ENCODE data around the gene CRHR1.

- TF ChIP-seq EP300 (IDR thresholded peaks at IDR 0.05; ENCODE audit: borderline replicate concordance in 1 of 2, low read depth in 1 of 2, low read length in 1 of 2) (no peak), CTCF (IDR thresholded peaks at IDR 0.05) (no peak), POLR2AphosphoS5 (IDR thresholded peaks at IDR 0.05; ENCODE audit: low read depth, low read length) (no peak), GABPA (IDR thresholded peaks at IDR 0.05; ENCODE audit: low read depth) (no peak), YY1 (IDR thresholded peaks at IDR 0.05; ENCODE audit: low read depth) (no peak), TAF1 (IDR thresholded peaks at IDR 0.05; ENCODE audit: borderline replicate concordance, low read depth, low read length) (no peak), EZH2phosphoT487 (IDR thresholded peaks at IDR 0.05; ENCODE audit: borderline replicate concordance, low read depth) (no peak)
Measured at GRCh38 chr17:45789874-45790273, 5.8 kb downstream of the CRHR1 start.

Data from SK-N-SH (cell line).